A549 treated with AZD9567 at 1 μM for 4 hours (cell line): ENCODE measurements around the gene CA6. TPM values are rescaled to one million over a fixed set of nuclear protein-coding genes. Genes with fewer than 3 reads are reported as not detected.

Experiments
- total RNA-seq: library from RNA; stranded (reverse); fragments of 200-300 nt; extraction: Qiagen RNA extraction; gene quantifications from 5 replicates; pipeline ENCODE4 v1.2.3, GENCODE V29; 2022; ENCODE audit not compliant: insufficient read depth

Gene CA6
- total RNA-seq = not detected in 5 replicates

DNA sequence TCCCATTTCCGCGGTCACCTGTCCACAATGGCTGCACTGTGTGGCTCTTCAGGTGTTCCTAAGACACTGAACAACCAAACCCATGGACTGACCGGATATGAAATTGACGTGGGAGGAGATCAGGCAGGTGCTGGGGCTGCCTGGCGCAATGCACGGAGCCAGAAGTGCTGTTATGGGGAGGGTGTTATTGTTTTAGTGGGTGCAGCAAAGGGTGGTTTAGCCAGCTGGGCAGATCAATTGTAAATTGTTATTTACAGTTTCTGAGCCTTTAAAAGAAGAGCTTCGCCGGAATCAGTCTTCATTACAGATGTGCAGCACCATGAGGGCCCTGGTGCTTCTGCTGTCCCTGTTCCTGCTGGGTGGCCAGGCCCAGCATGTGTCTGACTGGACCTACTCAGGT, at the start of gene CA6:
CA6 (plus strand) TSS at position 301 of the 400 bp plus-strand sequence; CDS start at position 320, 19 bp downstream.

Other genes with a start within 250 kb of the CA6 start
- gene RERE, start 128.2 kb upstream of the CA6 start, total RNA-seq = 20.2 to 26.4 TPM (median 23.0 TPM) in 5 replicates
- 2,531 to 2,907 TPM (median 2,683 TPM) in 5 replicates for gene ENO1, start 67.2 kb upstream of the CA6 start, total RNA-seq
- gene SLC2A7, start 80.6 kb downstream of the CA6 start, total RNA-seq = not detected in 5 replicates
- 0.10 to 0.31 TPM (median 0.16 TPM) in 4 of 5 replicates, not detected in the other for gene SLC2A5, start 123.8 kb downstream of the CA6 start, total RNA-seq
- 3.3 to 7.8 TPM (median 5.9 TPM) in 5 replicates for gene GPR157, start 183.2 kb downstream of the CA6 start, total RNA-seq